HG02610 (cell line): ENCODE results near the gene PDLIM3.
"Not testable (repeated sequence)": the region's sequence is repeated elsewhere in the genome, so short reads cannot be mapped to it uniquely, and the experiment has no call there.

ENCODE experiments used
- ATAC-seq: cut with Tn5 transposase; IDR thresholded peaks from one replicate; pipeline ENCODE4 v1.9.1; 2021; ENCODE audit warnings: mild to moderate bottlenecking, moderate library complexity; ENCODE audit not compliant: unreplicated experiment

PDLIM3 gene

DNA sequence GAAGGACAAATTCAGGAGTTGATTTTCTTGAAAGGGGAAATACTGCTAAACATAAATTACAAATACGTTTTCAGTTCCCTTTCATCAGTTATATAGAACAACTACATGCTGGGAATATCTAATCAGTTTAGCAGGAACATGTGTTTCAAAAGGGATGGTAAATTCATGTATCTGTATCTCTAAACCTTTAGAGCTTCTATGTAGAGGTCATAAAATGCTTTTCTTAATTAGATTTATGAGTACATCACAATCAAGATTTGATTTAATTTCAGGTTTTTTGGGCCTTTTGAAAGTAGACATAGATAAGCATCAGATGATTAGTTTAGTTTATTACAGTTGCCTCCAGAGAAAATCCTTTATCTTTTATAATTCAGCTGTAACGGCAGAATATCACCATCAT, 12.9 kb downstream of the PDLIM3 start:
- ATAC-seq = no peak

DNA sequence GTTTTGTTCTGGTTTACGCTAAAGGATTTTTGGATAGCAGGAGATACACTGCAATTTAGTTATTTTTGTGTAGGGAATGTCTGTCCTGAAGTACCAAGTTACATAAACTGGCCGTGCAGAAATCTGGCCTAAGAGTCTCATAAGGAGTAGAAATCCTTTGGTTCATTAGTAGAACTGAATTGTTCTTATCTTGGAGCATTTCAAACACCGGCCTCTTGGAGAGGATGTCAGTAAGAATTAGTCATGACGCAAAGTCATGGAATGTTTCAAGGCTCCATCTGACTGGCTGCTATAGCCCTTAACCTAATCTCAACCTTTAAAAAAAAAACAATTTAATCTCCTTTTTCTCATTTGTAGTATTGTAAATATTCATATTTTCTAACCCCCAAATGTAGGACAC, 15.2 kb downstream of the PDLIM3 start:
- ATAC-seq = no peak

DNA sequence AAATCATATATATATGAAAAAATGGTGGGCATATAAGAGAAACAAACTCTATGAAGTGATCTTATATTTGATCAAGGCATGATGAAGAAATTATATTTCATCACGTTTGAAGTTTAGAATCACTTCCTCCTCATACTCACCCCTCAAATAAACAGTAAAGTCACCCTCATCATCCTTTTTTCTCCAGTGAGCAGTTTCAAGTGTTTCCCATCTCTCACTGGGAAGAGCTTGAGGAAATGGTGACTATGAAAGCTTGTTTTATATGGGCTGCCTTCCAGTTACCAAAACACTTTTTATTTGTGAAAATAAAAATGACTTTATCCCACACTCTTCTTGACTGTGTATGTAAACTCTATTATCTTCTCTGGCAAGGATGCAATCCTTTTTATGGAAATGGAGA, 16.8 kb downstream of the PDLIM3 start:
- ATAC-seq = no peak

DNA sequence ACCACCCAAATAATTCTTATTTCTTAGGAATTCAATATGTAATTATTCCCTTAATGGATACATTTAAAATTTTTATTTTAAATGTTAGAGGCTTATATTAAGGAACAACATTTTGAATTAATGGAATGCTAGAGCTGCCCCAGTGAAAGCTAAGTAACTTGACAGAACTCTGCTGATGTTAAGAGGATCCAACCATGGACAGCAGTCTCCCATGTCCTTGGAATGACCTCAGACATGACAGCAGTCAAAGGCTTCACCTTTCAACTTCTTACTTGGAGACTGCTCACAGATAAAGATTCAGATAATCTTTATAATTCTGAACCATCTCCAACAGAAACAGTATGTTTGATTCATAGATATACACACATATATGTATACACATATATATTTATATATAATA, 17.2 kb downstream of the PDLIM3 start:
- no peak for ATAC-seq

DNA sequence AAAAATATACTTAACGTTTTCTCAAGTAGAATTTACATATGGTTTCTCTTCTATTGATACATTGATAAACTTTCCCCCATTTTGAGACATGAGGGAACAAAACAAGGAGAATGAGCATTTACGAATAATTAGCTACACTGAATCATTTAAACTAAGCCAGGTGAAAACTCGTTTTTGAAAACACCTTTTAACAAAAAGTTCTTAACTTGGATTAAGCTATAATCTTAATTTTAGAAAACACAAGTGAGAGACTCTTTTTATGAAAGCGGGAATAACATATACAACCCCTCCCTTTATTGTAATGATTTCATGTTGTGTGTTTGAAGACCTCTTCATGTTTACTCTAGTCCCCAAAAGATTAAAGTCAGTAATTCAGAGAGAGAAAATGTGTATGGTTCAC, 20.1 kb downstream of the PDLIM3 start:
- no peak for ATAC-seq

DNA sequence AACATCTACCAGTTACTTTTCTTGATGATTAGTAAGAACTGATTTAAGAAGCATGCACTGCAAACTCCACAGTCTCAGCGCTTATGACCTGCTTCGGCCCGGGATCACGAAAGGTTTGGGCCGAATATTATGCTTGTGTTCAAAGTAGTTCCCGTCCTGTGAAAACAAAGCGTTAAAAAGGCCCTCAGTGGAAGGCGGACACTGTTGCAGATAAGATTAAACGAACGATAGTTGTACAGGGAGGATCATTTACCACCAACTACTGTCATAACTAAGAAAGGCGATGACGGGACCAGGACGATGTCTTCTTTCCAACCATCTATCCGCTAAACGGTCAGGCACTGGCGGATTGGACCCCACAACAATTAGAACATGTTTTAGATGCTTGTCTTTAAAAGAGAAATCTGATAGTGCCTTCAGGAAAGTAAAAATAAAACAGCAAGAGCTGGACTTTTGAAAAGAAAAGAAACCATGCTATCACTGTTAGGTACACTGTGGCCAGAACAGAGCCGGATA, 21.1 kb downstream of the PDLIM3 start:
- no peak for ATAC-seq

DNA sequence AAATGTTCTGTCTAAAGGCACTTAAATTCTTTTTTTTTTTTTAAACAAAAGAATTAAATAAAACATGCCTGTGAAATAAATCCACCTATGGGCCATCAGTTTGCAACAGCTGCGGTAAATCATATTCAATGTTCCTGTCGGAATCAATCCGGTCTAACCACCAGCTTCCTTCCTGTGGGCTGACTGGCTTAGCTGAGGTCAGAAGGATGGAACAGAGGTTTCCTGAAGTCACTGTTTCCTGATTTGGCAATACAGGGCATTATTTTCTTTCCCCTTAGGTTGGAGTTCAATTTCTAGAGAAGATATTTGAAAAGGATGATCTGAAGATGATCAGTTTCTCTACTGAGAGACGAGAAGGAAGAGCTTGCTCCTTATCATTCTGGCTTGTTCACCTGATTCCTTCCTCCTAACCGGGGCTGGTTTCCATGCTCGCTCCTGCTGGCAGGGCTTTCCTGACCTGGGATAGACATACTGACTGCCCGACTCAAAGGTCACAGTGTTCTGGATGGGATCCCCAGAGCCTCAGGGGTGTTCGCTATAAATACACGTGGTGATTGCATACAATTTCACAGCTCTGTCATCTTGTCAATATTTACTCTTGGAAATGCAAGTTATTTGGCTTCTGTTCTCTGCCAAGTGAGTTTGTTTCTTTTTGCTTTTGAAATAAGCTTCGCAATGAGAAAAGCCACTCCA, 21.7 kb downstream of the PDLIM3 start:
- no peak for ATAC-seq

DNA sequence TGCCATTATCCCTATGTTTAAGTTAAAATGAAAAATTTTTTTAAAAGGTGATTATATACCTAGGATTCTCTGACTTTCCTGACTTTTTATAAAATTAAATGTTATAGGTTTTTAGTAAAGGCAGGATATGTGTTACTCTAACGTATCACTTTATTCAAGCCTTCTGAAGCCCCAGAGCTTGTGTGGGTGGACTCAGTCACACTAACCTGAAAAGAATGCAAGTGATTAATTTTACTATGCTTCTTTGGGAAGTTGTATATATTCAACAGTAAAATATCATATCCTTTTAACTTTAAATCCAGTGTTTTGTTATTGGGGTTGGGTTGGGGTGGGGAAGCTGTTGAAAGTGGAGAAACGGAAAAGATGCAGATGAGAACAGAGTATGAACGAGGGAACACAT, 22.8 kb downstream of the PDLIM3 start:
- ATAC-seq = no peak

DNA sequence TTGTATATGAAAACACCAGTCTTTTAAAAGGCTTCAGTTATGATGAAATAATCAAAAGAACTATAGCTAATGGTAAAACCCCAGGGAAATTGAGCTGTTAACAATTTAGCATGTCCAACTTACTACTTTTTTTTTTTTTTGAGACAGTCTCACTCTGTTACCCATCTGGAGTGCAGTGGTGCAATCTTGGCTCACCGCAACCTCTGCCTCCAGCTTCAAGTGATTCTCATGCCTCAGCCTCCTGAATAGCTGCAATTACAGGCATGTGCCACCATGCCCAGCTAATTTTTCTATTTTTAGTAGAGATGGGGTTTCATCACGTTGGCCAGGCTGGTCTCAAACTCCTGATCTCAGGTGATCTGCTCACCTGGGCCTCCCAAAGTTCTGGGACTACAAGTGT, 24.1 kb downstream of the PDLIM3 start:
- ATAC-seq = not testable (repeated sequence)

DNA sequence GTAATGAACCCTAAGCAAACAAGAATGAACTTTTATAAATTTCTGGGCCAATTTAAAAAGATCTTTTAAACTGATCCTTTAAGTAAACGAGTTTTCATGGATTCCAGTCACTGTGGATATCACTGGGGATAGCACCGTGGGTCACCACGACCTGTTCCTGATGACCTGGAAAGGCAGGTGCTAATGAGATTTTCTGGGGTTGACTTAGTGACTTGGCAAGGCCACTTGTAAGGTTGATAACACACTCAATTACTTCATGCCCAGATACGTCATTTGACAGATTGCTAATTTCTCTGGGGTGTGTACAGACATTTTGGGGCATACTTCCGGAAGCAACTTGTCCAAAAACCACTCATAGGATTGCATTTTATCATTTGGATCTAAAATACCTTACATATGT, 24.5 kb downstream of the PDLIM3 start:
- no peak for ATAC-seq

DNA sequence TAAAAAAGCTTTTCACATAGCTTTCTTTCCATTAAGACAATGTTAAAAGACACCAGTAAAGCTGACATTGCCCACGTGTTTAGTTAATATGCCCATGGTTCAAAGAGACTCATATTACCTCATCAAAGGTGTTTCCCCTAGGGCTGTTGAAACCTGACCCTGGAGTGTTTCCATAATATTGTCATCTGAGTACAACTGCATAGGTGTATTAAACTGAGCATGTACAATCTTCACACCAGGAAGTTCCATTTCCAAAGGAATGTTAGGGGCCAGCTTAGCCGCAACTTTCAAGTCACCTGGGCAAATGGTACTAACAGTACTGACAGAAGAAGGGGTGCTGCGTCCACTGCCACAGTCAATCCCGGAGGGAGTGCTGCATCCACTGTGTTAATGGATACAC, 27.1 kb downstream of the PDLIM3 start:
- ATAC-seq = no peak

DNA sequence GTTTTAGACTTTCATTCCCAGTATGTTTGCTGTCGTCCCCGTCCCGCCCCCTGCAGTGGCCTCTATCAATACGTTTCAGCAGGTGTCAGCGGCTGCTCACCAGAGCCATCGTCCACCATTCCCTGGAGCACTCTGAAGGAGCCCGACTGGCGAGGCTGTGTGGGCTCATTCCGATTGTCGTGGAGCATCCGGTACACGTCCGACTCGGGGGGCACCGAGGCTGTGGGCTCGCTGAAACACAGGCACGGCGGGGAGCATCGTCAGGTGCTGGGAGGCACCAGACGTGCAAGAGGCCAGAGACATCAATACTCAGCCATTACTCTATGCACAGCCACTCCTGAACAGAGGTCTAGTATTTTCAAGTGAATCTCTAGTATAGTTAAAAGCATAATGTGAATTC, 28.9 kb downstream of the PDLIM3 start:
- no peak for ATAC-seq

DNA sequence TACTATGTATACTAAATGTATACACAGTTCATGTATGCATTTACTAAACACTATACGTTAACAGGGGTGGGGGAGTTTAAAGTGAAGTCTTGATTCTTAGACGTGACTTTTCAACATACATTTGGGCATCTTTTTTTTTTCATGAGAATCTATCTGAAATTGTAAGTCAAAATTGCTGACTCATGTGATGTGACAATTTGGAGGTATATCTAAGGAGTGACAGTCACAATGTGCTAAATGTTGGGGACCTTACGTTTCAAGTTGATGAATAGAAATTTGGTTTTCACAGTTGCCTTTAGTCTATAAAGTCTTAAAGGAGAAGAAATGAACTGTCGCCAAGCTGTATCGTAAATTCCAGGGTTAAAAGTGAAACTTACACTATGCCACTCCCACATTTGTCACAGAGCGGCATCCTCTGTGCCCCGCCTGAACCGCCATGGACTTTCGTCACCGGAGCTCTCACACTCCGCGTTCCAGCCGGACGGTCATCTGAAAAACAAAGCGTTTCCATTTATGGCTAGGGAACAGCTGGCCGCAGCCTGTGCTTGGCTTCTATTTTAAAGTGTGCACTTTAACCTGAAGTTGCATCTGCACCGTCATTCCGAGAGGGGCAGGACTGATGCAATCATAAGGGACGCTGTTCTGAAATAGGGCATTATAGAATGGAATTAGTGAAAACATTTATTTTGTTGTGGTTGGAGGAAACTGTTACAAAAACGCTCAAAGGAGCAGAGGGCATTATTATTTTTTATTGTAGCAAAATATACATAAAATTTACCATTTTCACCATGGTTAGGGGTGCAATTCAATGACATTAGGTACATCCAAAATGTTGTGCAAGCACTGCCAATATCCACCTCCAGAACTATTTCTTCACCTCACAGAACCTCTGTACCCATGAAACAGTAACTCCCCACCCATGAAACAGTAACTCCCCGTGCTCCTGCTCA, 30.9 kb downstream of the PDLIM3 start:
- no peak for ATAC-seq

DNA sequence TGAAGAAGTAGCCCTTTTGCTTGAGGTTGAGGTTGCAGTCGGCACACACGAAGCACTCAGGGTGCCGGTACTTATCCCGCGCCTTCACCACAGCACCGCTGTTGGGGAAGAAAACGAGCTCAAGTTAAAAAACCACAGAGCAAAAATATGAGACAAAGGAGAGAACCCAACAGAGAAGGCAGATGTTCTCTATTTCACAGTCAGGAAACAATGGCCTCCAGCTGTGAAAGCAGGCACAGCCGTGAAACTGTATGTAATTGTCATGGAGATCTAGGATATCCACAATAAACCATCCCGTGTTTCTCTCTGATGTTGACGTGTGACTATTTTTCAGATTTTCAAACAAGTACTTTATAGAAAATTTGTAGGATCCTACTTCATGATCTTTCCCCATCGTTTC, 32.9 kb downstream of the PDLIM3 start:
- no peak for ATAC-seq

DNA sequence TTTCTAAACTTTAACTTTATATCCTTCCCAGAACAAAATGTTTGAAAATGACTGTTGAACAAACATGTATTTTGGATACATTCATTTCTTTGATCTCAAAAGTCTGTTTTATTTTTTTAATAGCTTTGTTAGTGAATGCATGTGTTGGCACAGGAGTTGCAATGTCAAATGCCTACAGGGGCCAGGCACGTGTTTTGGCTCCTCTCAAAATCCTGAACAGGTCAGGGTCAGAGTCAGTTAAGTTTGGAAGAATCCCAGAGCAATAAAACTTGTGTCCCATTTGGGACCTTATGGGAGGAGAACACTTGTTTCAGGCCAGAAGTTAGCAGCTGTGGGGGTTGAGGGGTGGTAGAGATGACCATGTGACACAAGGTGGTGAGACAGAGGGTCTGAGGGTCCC, 34.7 kb downstream of the PDLIM3 start:
- no peak for ATAC-seq

DNA sequence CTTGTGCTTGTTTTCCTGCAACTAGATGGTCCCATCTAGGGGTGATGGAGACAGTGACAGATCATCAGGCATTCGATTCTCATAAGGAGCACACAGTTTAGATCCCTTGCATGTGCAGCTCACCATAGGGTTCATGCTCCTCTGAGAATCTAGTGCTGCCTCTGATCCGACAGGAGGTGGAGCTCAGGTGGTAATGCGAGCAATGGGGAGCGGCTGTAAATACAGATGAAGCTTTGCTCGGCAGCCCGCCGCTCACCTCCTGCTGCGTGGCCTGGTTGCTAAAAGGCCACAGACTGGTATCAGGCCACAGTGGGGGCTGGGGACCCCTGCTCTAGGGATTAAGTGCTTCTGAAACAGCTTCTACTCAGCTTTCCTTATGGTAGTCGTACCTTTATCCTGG, 35.3 kb downstream of the PDLIM3 start:
- no peak for ATAC-seq

DNA sequence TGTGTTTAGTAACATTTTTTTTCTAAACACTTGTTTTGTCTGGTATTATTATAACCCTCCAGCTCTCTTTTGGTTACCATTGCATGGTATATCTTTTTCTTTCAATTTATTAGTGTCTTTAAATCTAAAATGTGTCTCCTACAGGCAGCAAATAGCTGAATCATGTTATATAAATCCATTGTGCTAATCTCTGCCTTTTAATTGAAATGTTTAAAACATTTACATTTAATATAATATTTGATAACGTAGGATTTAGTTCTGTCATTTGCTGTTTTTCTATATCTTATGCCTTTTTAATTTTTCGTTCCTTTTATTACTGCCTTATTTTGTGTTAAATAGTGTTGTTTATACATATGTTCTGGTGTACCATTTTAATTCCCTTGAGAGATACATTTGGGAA, 46.7 kb downstream of the PDLIM3 start:
- no peak for ATAC-seq

DNA sequence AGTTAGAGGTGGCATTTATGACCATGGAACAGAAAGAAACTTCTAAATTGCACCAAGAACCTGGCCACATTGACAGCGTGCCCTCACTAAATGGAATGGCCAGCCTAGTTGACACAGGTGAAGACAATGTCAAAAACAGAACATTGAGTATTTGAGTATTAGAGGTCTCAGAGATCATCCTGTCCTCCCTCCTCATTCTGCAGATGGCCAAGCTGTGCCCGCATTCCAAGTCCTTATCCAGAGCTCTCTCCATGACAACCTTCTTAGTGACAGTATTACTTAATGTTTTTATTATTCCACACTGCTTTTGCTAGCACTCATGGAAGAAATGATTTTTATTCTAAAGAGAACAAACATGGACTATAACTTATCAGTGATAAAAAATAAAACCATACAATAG, 53.9 kb downstream of the PDLIM3 start:
- ATAC-seq = no peak

DNA sequence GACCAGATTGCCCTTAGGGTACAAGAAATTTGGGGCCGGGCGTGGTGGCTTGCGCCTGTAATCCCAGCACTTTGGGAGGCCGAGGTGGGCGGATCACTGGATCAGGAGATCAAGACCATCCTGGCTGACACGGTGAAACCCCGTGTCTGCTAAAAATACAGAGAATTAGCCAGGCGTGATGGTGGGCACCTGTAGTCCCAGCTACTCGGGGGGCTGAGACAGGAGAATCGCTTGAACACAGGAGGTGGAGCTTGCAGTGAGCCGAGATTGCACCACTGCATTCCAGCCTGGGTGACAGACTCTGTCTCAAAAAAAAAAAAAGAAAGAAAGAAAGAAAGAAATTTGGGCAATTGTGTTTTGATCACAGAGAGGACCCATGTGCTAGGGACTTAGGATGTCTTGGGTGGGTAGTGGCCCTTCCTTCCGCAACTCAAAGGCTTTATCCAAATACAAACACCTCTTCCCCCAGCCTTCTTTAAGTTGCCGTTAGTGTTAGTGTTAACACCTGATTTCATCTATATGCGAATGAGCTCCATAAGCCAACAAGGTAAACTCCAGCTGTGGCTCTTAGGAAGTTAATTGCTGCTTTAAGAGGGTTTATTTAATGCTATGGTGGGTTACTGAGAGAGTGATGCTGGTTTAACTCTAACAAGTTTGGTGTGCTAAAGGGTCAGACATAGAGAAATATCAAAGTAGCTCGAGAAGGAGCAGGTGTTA, 55.1 kb downstream of the PDLIM3 start:
- ATAC-seq = no peak

DNA sequence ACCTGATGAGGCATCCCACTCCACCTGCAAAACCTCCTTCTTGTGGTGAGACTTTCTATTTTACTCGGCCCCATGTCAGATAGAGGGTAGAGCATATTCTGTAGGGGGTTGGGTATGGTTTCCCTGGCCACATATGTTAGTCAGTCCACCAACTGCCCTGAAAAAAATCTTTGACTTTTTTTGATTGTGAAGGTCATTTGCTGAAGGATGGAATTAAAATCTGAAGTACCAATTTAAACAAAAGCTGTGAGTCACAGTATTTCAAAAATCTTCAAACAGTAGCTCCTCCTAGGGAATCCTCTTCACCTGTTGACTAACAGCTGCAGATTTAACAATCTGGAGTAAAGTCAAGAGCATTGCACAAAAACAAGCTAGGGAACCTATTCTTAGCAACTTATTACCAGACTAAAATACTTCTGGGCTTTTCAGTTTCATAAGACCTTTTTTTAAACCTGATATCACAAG, 55.8 kb downstream of the PDLIM3 start:
- ATAC-seq = peak; percentile 98

DNA sequence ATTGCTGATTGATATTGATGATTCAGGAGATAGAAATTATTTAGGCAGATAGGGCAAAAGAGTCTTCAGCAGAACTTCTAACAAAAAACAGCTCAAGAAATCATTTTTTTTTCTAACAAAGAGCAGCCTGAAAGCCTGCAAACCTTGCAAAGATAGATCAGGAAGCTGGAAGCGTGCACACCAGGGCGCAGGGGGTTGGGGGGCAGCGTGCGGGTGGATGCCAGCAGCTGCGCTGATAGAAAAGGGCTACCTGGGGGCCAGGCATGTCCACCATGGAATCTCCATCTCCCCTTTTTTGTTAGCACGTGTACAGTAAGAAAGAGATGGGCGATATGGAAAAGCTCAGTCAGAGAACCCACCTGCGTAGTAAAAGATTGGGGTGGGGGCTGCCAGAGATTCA, 62.1 kb downstream of the PDLIM3 start:
- ATAC-seq = no peak
